Astrocyte (in vitro differentiated cells and primary cell): Measurements from ENCODE around the gene PLPPR1. TPM values are rescaled to one million over a fixed set of nuclear protein-coding genes. Genes with fewer than 3 reads are reported as not detected.

Source experiments
- DNase-seq: peaks from one replicate; pipeline ENCODE4 v3.0.0-alpha.2; 2010; ENCODE audit warnings: low read depth
- FAIRE-seq: peaks from 2 replicates; lab custom pipeline; 2011; peaks lifted over from hg19 to GRCh38; lab: Jason Lieb, UNC
- H2AFZ ChIP-seq: 2 replicates; pipeline ENCODE4 v1.6.0; 2012; ENCODE audit warnings: low read depth, low read length, inconsistent platforms
- H3K27ac ChIP-seq: 2 replicates; pipeline ENCODE4 v1.5.1; 2011; ENCODE audit warnings: low read depth, low read length, inconsistent platforms
- H3K27me3 ChIP-seq: 2 replicates; pipeline ENCODE4 v1.6.0; 2011; ENCODE audit warnings: low read length, inconsistent platforms; ENCODE audit not compliant: insufficient read depth
- H3K36me3 ChIP-seq: 2 replicates; pipeline ENCODE4 v1.5.1; 2011; ENCODE audit warnings: low read length, inconsistent platforms; ENCODE audit not compliant: insufficient read depth
- H3K4me1 ChIP-seq: 2 replicates; pipeline ENCODE4 v1.5.1; 2011; ENCODE audit warnings: low read length, inconsistent platforms; ENCODE audit not compliant: insufficient read depth
- H3K4me2 ChIP-seq: 2 replicates; pipeline ENCODE4 v1.6.0; 2012; ENCODE audit warnings: low read length, inconsistent platforms
- H3K4me3 ChIP-seq: 2 replicates; pipeline ENCODE4 v1.5.1; 2011; ENCODE audit warnings: low read depth, mild to moderate bottlenecking, low read length, inconsistent platforms; ENCODE audit not compliant: insufficient read depth
- H3K79me2 ChIP-seq: 2 replicates; pipeline ENCODE4 v1.6.0; 2012; ENCODE audit warnings: mild to moderate bottlenecking, low read length, inconsistent platforms; ENCODE audit not compliant: insufficient read depth
- H3K9ac ChIP-seq: 2 replicates; pipeline ENCODE4 v1.6.0; 2012; ENCODE audit warnings: mild to moderate bottlenecking, low read length, inconsistent platforms
- H3K9me3 ChIP-seq: 2 replicates; pipeline ENCODE4 v1.5.1; 2012; ENCODE audit warnings: low read depth, mild to moderate bottlenecking, low read length, inconsistent platforms; ENCODE audit not compliant: insufficient read depth
- H4K20me1 ChIP-seq: 2 replicates; pipeline ENCODE4 v1.6.0; 2012; ENCODE audit warnings: low read length, inconsistent platforms; ENCODE audit not compliant: insufficient read depth
- H3K27ac Mint-ChIP-seq: one replicate; pipeline ENCODE4 v1.8.0; 2021; ENCODE audit warnings: mild to moderate bottlenecking, mixed read lengths; ENCODE audit not compliant: unreplicated experiment
- H3K27me3 Mint-ChIP-seq: one replicate; pipeline ENCODE4 v1.8.0; 2021; ENCODE audit warnings: low read depth, mixed read lengths; ENCODE audit not compliant: unreplicated experiment
- H3K36me3 Mint-ChIP-seq: one replicate; pipeline ENCODE4 v1.8.0; 2021; ENCODE audit warnings: low read depth, mixed read lengths; ENCODE audit not compliant: unreplicated experiment
- H3K4me1 Mint-ChIP-seq: one replicate; pipeline ENCODE4 v1.8.0; 2021; ENCODE audit warnings: low read depth, mixed read lengths; ENCODE audit not compliant: unreplicated experiment
- H3K4me3 Mint-ChIP-seq: one replicate; pipeline ENCODE4 v1.8.0; 2021; ENCODE audit warnings: mild to moderate bottlenecking, moderate library complexity, mixed read lengths; ENCODE audit not compliant: unreplicated experiment
- H3K9me3 Mint-ChIP-seq: one replicate; pipeline ENCODE4 v1.8.0; 2021; ENCODE audit warnings: mild to moderate bottlenecking, mixed read lengths; ENCODE audit not compliant: unreplicated experiment
- EZH2 ChIP-seq: IDR thresholded peaks from 2 replicates; pipeline ENCODE4 v1.6.1; 2012; ENCODE audit warnings: mild to moderate bottlenecking, low read length, inconsistent platforms; ENCODE audit not compliant: insufficient read depth
- total RNA-seq: library from RNA; stranded (reverse); gene quantifications from 2 replicates; pipeline ENCODE4 v1.2.1, GENCODE V29; 2021
- TF ChIP-seq, protein P1 (sequence below): IDR thresholded peaks from 2 replicates; pipeline ENCODE4 v1.5.1; 2011; ENCODE audit warnings: low read depth, mild to moderate bottlenecking, inconsistent platforms, low read length, moderate library complexity; ENCODE audit not compliant: insufficient read depth

Gene PLPPR1
- total RNA-seq, 1 donor from 2014 or later = not detected

- H2AFZ ChIP-seq = no peak overlapping the region
- TF ChIP-seq, protein P1, sequence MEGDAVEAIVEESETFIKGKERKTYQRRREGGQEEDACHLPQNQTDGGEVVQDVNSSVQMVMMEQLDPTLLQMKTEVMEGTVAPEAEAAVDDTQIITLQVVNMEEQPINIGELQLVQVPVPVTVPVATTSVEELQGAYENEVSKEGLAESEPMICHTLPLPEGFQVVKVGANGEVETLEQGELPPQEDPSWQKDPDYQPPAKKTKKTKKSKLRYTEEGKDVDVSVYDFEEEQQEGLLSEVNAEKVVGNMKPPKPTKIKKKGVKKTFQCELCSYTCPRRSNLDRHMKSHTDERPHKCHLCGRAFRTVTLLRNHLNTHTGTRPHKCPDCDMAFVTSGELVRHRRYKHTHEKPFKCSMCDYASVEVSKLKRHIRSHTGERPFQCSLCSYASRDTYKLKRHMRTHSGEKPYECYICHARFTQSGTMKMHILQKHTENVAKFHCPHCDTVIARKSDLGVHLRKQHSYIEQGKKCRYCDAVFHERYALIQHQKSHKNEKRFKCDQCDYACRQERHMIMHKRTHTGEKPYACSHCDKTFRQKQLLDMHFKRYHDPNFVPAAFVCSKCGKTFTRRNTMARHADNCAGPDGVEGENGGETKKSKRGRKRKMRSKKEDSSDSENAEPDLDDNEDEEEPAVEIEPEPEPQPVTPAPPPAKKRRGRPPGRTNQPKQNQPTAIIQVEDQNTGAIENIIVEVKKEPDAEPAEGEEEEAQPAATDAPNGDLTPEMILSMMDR = no peak
- TF ChIP-seq EZH2 = no peak
- Mint-ChIP-seq H3K4me3 (no peak overlapping the region), H3K4me1 (no peaks in the 10 kb centered on the region), H3K27ac (no peak overlapping the region), H3K9me3 (no peaks in the 10 kb centered on the region), H3K36me3 (no peaks in the 10 kb centered on the region), H3K27me3 (no peaks in the 10 kb centered on the region)
- H3K79me2 ChIP-seq = no peaks in the 10 kb centered on the region
- no peaks in the 10 kb centered on the region for H4K20me1 ChIP-seq
- H3K4me2 ChIP-seq = no peak overlapping the region
- FAIRE-seq = no peak
- DNase-seq = no peak
- no peak overlapping the region for H3K4me3 ChIP-seq
- H3K9ac ChIP-seq = no peak overlapping the region
- no peaks in the 10 kb centered on the region for H3K36me3 ChIP-seq
- no peaks in the 10 kb centered on the region for H3K9me3 ChIP-seq
- H3K4me1 ChIP-seq = no peaks in the 10 kb centered on the region
- H3K27ac ChIP-seq = no peak overlapping the region
- H3K27me3 ChIP-seq = no peaks in the 10 kb centered on the region
These were observed 307.6 kb downstream of the PLPPR1 start for GRCh38 chr9:101336091-101336490.

DNA sequence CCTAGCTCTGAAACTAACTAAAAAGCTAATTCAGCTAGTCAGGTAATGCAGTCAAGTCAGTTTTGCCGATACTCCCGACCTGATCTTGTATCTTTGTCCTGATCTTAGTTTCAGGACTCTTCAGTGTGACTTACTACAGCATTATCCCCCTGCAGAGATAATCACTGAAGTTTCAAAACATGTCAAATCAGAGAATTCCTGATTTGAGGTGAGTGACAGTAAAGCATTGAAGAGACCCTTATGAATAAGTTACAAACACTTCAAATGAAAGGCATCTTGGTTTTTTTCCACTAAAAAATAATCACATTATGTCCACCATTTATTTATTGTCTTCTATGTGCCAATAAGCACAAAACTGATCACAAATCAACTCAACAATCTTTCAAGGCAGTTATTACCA, 308.7 kb downstream of the PLPPR1 start:
- H4K20me1 ChIP-seq = no peaks in the 10 kb centered on the region
- Mint-ChIP-seq H3K4me1 (no peaks in the 10 kb centered on the region), H3K27me3 (no peaks in the 10 kb centered on the region), H3K27ac (no peak overlapping the region), H3K4me3 (no peak overlapping the region), H3K9me3 (no peaks in the 10 kb centered on the region), H3K36me3 (no peaks in the 10 kb centered on the region)
- no peak for TF ChIP-seq EZH2
- TF ChIP-seq, protein P1 = no peak
- no peak for FAIRE-seq
- no peak overlapping the region for H3K9ac ChIP-seq
- H3K27ac ChIP-seq = no peak overlapping the region
- H3K27me3 ChIP-seq = no peaks in the 10 kb centered on the region
- no peak for DNase-seq
- H3K4me2 ChIP-seq = no peak overlapping the region
- no peak overlapping the region for H2AFZ ChIP-seq
- H3K36me3 ChIP-seq = no peaks in the 10 kb centered on the region
- no peaks in the 10 kb centered on the region for H3K9me3 ChIP-seq
- no peak overlapping the region for H3K4me3 ChIP-seq
- no peaks in the 10 kb centered on the region for H3K79me2 ChIP-seq
- H3K4me1 ChIP-seq = no peaks in the 10 kb centered on the region

- H3K27ac Mint-ChIP-seq = no peak overlapping the region
These were observed 313.4 kb downstream of the PLPPR1 start for GRCh38 chr9:101341958-101342357.

More at GRCh38 chr9:101341958-101342357, 313.4 kb downstream of the PLPPR1 start:
- H3K27me3 Mint-ChIP-seq = no peaks in the 10 kb centered on the region
- TF ChIP-seq EZH2 = no peak
- TF ChIP-seq, protein P1 = no peak
- H3K36me3 ChIP-seq = no peaks in the 10 kb centered on the region
- no peaks in the 10 kb centered on the region for H3K4me1 Mint-ChIP-seq
- no peak overlapping the region for H3K4me3 Mint-ChIP-seq
- DNase-seq (no peak), FAIRE-seq (no peak)
- H3K36me3 Mint-ChIP-seq = no peaks in the 10 kb centered on the region
- H4K20me1 ChIP-seq = no peaks in the 10 kb centered on the region
- H3K9ac ChIP-seq = no peak overlapping the region
- no peaks in the 10 kb centered on the region for H3K79me2 ChIP-seq
- no peaks in the 10 kb centered on the region for H3K27me3 ChIP-seq
- H3K4me2 ChIP-seq = no peak overlapping the region
- no peaks in the 10 kb centered on the region for H3K9me3 Mint-ChIP-seq
- H3K4me3 ChIP-seq = no peak overlapping the region
- H3K27ac ChIP-seq = no peak overlapping the region
- H3K4me1 ChIP-seq = no peaks in the 10 kb centered on the region
- no peak overlapping the region for H2AFZ ChIP-seq
- H3K9me3 ChIP-seq = no peaks in the 10 kb centered on the region
